ENCODE results near the gene CCM2. TPM values are rescaled to one million over a fixed set of nuclear protein-coding genes. Genes with fewer than 3 reads are reported as not detected.

CCM2 gene
- total RNA-seq, 2 experiments from 2014 or later = 58.9 to 89.1 TPM

DNA sequence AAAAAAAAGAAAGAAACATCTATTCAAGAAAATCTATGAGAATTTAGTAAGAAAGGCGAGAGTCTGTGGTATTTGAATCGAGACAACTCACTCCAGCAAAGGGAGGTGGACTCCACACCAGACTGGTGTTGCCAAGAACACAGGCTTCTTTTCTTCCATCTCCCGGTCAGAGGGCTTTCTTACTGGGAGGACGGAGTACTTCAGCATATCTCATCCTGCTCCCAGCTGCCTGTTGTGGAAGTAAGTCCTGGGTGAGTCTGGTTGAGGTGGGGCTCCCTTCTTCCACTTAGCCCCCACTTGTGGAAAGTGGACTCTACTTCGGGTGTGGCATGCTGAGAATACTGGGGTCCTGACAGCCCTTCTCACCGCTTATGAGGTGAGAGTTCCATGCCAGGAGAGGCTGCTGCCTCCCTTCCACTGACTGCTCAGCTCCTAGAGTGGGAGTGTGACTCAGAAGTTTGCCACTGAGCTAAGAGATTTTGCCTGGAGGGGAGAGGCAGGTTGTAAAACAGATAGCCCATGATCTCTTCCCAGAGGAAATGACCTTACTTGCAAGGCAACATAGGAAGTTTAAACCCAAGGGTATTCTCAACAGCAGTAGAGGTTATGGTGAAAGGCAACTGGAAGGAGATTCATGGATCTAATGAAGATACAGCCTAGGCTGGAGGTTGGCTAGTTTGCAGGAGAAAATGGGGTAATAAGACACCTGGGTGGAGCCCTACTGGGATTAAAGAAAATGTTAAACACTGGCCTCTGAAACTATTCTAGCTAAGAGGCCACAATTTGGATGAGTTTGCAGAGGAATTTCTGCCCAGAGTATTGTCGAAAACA is 92.3 kb downstream of the CCM2 start:
- H3K4me1 ChIP-seq (ENCODE audit: insufficient read depth, low read length, poor library complexity, severe bottlenecking) = no peaks in the 10 kb centered on the region
- H3K9me2 ChIP-seq (ENCODE audit: insufficient read depth, low read length) = no peaks in the 10 kb centered on the region
- no TSS peak for BruUV-seq (replicated peaks)
- TF ChIP-seq EZH2phosphoT487 (IDR thresholded peaks at IDR 0.05; ENCODE audit: borderline replicate concordance, low read depth, low read length) = no peak
- TF ChIP-seq, protein P1, sequence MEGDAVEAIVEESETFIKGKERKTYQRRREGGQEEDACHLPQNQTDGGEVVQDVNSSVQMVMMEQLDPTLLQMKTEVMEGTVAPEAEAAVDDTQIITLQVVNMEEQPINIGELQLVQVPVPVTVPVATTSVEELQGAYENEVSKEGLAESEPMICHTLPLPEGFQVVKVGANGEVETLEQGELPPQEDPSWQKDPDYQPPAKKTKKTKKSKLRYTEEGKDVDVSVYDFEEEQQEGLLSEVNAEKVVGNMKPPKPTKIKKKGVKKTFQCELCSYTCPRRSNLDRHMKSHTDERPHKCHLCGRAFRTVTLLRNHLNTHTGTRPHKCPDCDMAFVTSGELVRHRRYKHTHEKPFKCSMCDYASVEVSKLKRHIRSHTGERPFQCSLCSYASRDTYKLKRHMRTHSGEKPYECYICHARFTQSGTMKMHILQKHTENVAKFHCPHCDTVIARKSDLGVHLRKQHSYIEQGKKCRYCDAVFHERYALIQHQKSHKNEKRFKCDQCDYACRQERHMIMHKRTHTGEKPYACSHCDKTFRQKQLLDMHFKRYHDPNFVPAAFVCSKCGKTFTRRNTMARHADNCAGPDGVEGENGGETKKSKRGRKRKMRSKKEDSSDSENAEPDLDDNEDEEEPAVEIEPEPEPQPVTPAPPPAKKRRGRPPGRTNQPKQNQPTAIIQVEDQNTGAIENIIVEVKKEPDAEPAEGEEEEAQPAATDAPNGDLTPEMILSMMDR (conservative IDR thresholded peaks at IDR 0.05; ENCODE audit: low read length) = no peak
- intact Hi-C loops (cut with micrococcal nuclease; ENCODE audit: unreplicated experiment) = no loop called here
- 0 out of 2 replicates have a peak, but pooled peaks cover 2% of the 10 kb centered on the region for H3K36me3 ChIP-seq (ENCODE audit: insufficient read depth, low read length)
- ChIA-PET CTCF (ENCODE audit: unreplicated experiment) (interaction anchor here (0.6 kb wide), 1 partner anchor 324 kb away, joined by 4 read pairs; no protein-coding TSS in a partner anchor), POLR2A (no interaction called here)
- no peaks in the 10 kb centered on the region for H3K79me2 ChIP-seq (ENCODE audit: insufficient read depth, low read depth, low read length)
- H3K27ac ChIP-seq (ENCODE audit: low read depth, low read length, poor library complexity, severe bottlenecking) = no peak overlapping the region
- H3K4me2 ChIP-seq (ENCODE audit: low read length) = no peak overlapping the region
- peaks cover 17% of the 10 kb centered on the region; the same call in 1 of the 2 replicates for H3K9me3 ChIP-seq (ENCODE audit: low read length)
- DNase-seq (ENCODE audit: low spot score) = no peak
- H3K4me3 ChIP-seq (ENCODE audit: low read depth, low read length, poor library complexity, severe bottlenecking) = no peak overlapping the region
- 0 out of 2 replicates have a peak, but pooled peaks cover under 1% of the 10 kb centered on the region for H4K20me1 ChIP-seq (ENCODE audit: insufficient read depth, low read length)
- no peak overlapping the region for H2AFZ ChIP-seq (ENCODE audit: low read length)

DNA sequence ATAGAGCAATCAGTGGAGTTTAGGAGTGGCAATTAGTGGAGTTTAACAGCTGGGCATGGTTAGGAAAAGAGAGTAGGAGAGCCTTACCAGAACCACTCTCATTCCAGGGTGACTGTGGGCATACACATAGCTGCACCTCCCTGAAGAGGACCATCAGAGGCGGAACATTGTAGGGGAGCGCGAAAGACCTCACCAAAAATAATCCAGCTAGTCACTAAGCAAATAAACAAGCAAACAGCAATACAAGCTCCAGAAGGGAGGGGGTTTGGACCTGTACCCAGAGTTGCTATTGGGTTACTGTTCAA is 92.9 kb downstream of the CCM2 start:
- TF ChIP-seq, protein P1 (conservative IDR thresholded peaks at IDR 0.05; ENCODE audit: low read length) = no peak
- no peak for TF ChIP-seq EZH2phosphoT487 (IDR thresholded peaks at IDR 0.05; ENCODE audit: borderline replicate concordance, low read depth, low read length)
- Histone ChIP-seq H3K79me2 (ENCODE audit: insufficient read depth, low read depth, low read length) (no peaks in the 10 kb centered on the region), H3K27ac (ENCODE audit: low read depth, low read length, poor library complexity, severe bottlenecking) (no peak overlapping the region), H3K4me3 (ENCODE audit: low read depth, low read length, poor library complexity, severe bottlenecking) (no peak overlapping the region), H3K36me3 (ENCODE audit: insufficient read depth, low read length) (peaks cover 8% of the 10 kb centered on the region), H3K4me1 (ENCODE audit: insufficient read depth, low read length, poor library complexity, severe bottlenecking) (no peaks in the 10 kb centered on the region), H2AFZ (ENCODE audit: low read length) (no peak overlapping the region), H3K9me3 (ENCODE audit: low read length) (peaks cover 17% of the 10 kb centered on the region; the same call in 1 of the 2 replicates), H3K4me2 (ENCODE audit: low read length) (no peak overlapping the region), H3K9me2 (ENCODE audit: insufficient read depth, low read length) (no peaks in the 10 kb centered on the region), H4K20me1 (ENCODE audit: insufficient read depth, low read length) (0 out of 2 replicates have a peak, but pooled peaks cover 6% of the 10 kb centered on the region)
- intact Hi-C loops (cut with micrococcal nuclease; ENCODE audit: unreplicated experiment) = no loop called here
- ChIA-PET CTCF (ENCODE audit: unreplicated experiment) (interaction anchor here (0.6 kb wide), 1 partner anchor 325 kb away, joined by 4 read pairs; no protein-coding TSS in a partner anchor), POLR2A (no interaction called here)
- DNase-seq (ENCODE audit: low spot score) = no peak
- BruUV-seq (replicated peaks) = no TSS peak
